Panc1 (cell line): Measurements from ENCODE around the gene NCOR2. TPM values are rescaled to one million over a fixed set of nuclear protein-coding genes. Genes with fewer than 3 reads are reported as not detected.

Source experiments
- ATAC-seq: fragments of 200-7000 bp; cut with Tn5 transposase; 2 replicates; pipeline ENCODE4 v1.9.1; 2020; ENCODE audit warnings: mild to moderate bottlenecking, moderate library complexity
- BruUV-seq: library from RNA; stranded (reverse); fragments of 400-500 nt; replicated peaks from 2 replicates; lab custom pipeline; 2021; lab: Mats Ljungman, UMichigan
- CTCF ChIA-PET: fragments of 300-600 bp; sonication (Branson Sonifier 250); formaldehyde crosslinking; loops from one replicate; lab custom pipeline; 2022; ENCODE audit warnings: antibody characterized with exemption; lab: Charles Lee
- POLR2A ChIA-PET: fragments of 300-600 bp; sonication (Branson Sonifier 250); formaldehyde crosslinking; loops from one replicate; lab custom pipeline; 2022; ENCODE audit warnings: antibody characterized with exemption; lab: Charles Lee
- DNase-seq: peaks from one replicate; pipeline ENCODE4 v3.0.0-alpha.2; 2010; ENCODE audit warnings: low read depth, low spot score
- H3K27ac ChIP-seq: 2 replicates; pipeline ENCODE4 v1.5.1; 2011; ENCODE audit warnings: mild to moderate bottlenecking, low read length, inconsistent platforms
- H3K27me3 ChIP-seq: fragments of 200-500 bp; sonication (Bioruptor generic); 2 replicates; pipeline ENCODE4 v1.6.0; 2014; ENCODE audit warnings: low read length, inconsistent platforms; ENCODE audit not compliant: control insufficient read depth, insufficient read depth
- H3K36me3 ChIP-seq: fragments of 200-500 bp; sonication (Bioruptor generic); 2 replicates; pipeline ENCODE4 v1.5.1; 2014; ENCODE audit warnings: inconsistent platforms, mild to moderate bottlenecking, low read length, moderate library complexity; ENCODE audit not compliant: control insufficient read depth, insufficient read depth
- H3K4me1 ChIP-seq: 2 replicates; pipeline ENCODE4 v1.5.1; 2011; ENCODE audit warnings: inconsistent platforms, mild to moderate bottlenecking, low read length, moderate library complexity; ENCODE audit not compliant: control insufficient read depth, insufficient read depth
- H3K4me3 ChIP-seq, 2 experiments: 2 replicates each; pipeline ENCODE4 v1.5.1; 2011 to 2012; ENCODE audit warnings: low read depth in 2 of 2, low read length in 2 of 2, mild to moderate bottlenecking in 2 of 2, inconsistent platforms in 1 of 2, moderate library complexity in 1 of 2
- H3K9me3 ChIP-seq: fragments of 200-500 bp; sonication (Bioruptor generic); 2 replicates; pipeline ENCODE4 v1.5.1; 2014; ENCODE audit warnings: low read depth, mild to moderate bottlenecking, inconsistent platforms, low read length, moderate library complexity; ENCODE audit not compliant: control insufficient read depth, insufficient read depth
- CTCF ChIP-seq: fragments of 450-650 bp; IDR thresholded peaks from 2 replicates; pipeline ENCODE4 v1.5.1; 2017; ENCODE audit warnings: mild to moderate bottlenecking
- POLR2AphosphoS5 ChIP-seq: IDR thresholded peaks from 2 replicates; pipeline ENCODE4 v1.6.1; 2012; ENCODE audit warnings: mild to moderate bottlenecking, low read depth, low read length, moderate library complexity
- REST ChIP-seq, 2 experiments: IDR thresholded peaks; 2 replicates each; pipeline ENCODE4 v1.6.1; 2011 to 2012; ENCODE audit warnings: low read depth in 2 of 2, control low read depth in 1 of 2, low read length in 1 of 2, mild to moderate bottlenecking in 1 of 2, moderate library complexity in 1 of 2; ENCODE audit not compliant: insufficient read depth in 1 of 2
- SIN3A ChIP-seq: IDR thresholded peaks from 2 replicates; pipeline ENCODE4 v1.6.1; 2012; ENCODE audit warnings: low read depth, mild to moderate bottlenecking, low read length, moderate library complexity, borderline replicate concordance; ENCODE audit not compliant: insufficient read depth
- TCF7L2 ChIP-seq: IDR thresholded peaks from 2 replicates; pipeline ENCODE4 v1.6.1; 2011; ENCODE audit warnings: mild to moderate bottlenecking, low read depth, low read length, inconsistent platforms
- in situ Hi-C: cut with HindIII; loops from 2 replicates; pipeline ENCODE4 v1.10.0; 2016; ENCODE audit warnings: low sequenced_read_pairs, low pct_unique_long_range_greater_than_20kb
- intact Hi-C: fragments of 100-400 bp; cut with micrococcal nuclease; formaldehyde crosslinking; loops from one replicate; pipeline ENCODE4 v1.10.0; 2022; ENCODE audit not compliant: unreplicated experiment
- total RNA-seq: library from RNA; stranded (reverse); gene quantifications from one replicate; pipeline ENCODE4 v1.2.1, GENCODE V29; 2021; ENCODE audit not compliant: unreplicated experiment

The NCOR2 gene
- total RNA-seq, 1 experiment from 2014 or later: 461 TPM

- POLR2A ChIA-PET: interaction anchor here (0.6 kb wide), 1 partner anchor 44 kb away, joined by 4 read pairs; no protein-coding TSS in a partner anchor
- ATAC-seq (no peak), DNase-seq (no peak)
- BruUV-seq: no TSS peak
- no peak overlapping the region for H3K4me3 ChIP-seq
- peaks cover 94% of the 10 kb centered on the region for H3K4me1 ChIP-seq
- no peaks in the 10 kb centered on the region for H3K9me3 ChIP-seq
- CTCF ChIA-PET: no interaction called here
- TF ChIP-seq POLR2AphosphoS5 (no peak), SIN3A (no peak), CTCF (no peak), TCF7L2 (no peak), REST (IDR thresholded peaks at IDR 0.05; ENCODE audit: insufficient read depth in 1 of 2, low read depth in 2 of 2, low read length in 1 of 2) (no peak)
- no peaks in the 10 kb centered on the region for H3K36me3 ChIP-seq
- intact Hi-C loops (no loop called here), in situ Hi-C loops (no loop called here)
- no peaks in the 10 kb centered on the region for H3K27me3 ChIP-seq
- peak overlapping the region; percentile 36; the same call in 1 of the 2 replicates for H3K27ac ChIP-seq
Observed at GRCh38 chr12:124558313-124558712, 9.1 kb downstream of the NCOR2 start.

- peak overlapping the region; percentile 68 for H3K27ac ChIP-seq
- in situ Hi-C loops: no loop called here
- intact Hi-C loops: no loop called here
- peaks cover 94% of the 10 kb centered on the region for H3K4me1 ChIP-seq
- BruUV-seq: no TSS peak
- ChIA-PET CTCF (no interaction called here), POLR2A (interaction anchor here (0.6 kb wide), 1 partner anchor 43 kb away, joined by 4 read pairs; no protein-coding TSS in a partner anchor)
- H3K4me3 ChIP-seq: no peak overlapping the region
- TF ChIP-seq TCF7L2 (no peak), SIN3A (no peak), CTCF (no peak), POLR2AphosphoS5 (no peak), REST (IDR thresholded peaks at IDR 0.05; ENCODE audit: insufficient read depth in 1 of 2, low read depth in 2 of 2, low read length in 1 of 2) (no peak)
- ATAC-seq (peak; percentile 58), DNase-seq (no peak)
- H3K36me3 ChIP-seq: no peaks in the 10 kb centered on the region
- no peaks in the 10 kb centered on the region for H3K9me3 ChIP-seq
- no peaks in the 10 kb centered on the region for H3K27me3 ChIP-seq
Observed at GRCh38 chr12:124557518-124558223, 9.7 kb downstream of the NCOR2 start.
